GM18909 (cell line): Measurements from ENCODE around the gene IGF1.
"Not testable (repeated sequence)": the region's sequence is repeated elsewhere in the genome, so short reads cannot be mapped to it uniquely, and the experiment has no call there.

ENCODE experiments used
- ATAC-seq: cut with Tn5 transposase; IDR thresholded peaks from one replicate; pipeline ENCODE4 v1.9.1; 2021; ENCODE audit warnings: mild to moderate bottlenecking; ENCODE audit not compliant: unreplicated experiment, poor library complexity

IGF1 gene

DNA sequence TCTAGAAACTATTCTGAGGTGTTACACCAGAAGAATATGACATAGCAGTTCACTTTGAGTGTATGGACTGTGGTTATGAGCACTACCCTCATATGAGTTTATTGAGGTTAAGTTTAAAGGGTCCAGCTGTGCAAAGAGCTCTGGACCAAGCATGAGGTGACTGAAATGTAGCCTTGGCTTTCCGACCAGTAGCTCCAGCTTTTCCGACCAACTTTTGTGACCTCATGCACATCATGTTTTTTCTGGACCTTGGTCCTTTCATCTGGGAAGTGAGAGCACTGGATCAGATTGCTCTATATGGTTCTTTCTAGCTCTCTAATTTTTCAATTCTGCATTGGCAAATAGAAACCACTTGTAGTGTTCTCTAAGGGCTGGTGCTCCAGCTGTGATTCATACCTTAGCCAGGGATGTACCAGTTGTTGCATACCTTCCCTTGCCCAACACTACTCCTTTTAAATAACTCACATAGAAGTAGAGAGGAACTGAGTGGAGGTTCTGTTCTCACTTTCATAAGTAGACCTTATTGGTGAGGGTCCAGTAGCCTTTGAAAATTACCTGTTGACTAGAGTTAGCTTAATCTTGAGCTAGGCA, 16.6 kb downstream of the IGF1 start:
- ATAC-seq: no peak

DNA sequence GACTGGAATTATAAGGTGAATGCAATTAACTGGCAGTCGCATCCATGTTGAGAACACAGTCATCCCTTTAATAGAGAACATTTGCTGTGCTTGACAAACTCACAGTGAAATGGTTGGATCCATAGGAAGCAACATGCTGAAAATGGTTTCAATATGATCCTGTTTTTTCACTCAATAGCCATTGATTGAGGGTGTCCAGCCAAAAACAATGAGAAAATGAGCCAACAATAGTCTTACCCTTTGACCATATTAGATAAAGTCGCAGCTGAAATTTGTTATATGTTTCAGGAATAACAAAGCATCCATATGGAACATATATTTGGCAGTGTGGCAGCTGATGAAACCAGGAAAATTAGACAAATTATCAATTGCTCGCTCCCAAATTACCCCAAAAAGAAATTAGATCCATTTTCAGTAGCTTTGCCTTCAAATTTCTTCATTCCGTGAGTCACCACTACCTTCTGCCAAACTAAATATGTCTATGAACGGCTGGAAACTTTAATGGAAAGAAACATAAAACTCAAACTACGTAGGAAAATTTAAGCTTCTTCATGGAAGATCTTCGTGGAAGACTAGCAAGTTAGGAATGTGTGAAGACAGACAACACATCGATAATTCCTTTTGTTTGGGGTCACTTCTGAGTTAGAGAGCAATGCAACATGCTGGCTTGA, 17.4 kb downstream of the IGF1 start:
- ATAC-seq: no peak

DNA sequence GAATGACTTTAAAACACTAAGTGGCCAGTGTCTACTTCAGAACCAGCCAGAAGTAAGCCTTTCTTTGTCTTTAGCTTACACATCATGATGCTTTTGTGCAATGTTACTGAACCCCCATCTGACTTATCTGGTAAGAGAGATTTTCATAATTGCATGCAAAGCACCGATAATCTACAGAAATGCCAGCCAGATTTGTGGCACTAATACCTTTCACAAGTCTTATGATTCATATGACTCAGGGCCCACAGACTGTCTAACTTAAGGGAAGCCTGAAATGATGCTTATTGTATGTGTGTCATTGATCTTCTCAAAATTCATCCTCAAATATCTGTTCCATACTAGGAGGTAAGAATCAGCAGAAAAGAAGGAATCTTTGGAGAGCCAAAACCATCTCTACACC, 18.0 kb downstream of the IGF1 start:
- no peak for ATAC-seq

DNA sequence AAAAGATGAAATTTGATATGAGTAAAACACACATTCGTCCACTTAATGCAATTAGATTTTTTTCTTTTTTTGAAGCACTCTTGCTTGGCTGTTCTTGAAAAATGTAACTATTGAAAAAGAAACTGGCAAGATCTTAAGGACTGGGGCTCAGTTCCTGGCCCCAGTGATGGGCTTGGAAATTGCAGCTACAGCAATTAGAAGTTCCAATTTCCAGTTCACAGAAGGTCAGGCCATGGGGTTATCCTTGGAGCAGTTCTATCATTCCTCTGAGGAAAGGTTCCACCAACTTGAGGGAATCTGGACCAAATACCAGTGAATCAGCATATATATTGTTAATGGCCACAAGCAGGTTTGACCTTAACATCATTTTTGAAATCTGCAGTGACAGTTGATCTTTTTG, 18.9 kb downstream of the IGF1 start:
- ATAC-seq: no peak

DNA sequence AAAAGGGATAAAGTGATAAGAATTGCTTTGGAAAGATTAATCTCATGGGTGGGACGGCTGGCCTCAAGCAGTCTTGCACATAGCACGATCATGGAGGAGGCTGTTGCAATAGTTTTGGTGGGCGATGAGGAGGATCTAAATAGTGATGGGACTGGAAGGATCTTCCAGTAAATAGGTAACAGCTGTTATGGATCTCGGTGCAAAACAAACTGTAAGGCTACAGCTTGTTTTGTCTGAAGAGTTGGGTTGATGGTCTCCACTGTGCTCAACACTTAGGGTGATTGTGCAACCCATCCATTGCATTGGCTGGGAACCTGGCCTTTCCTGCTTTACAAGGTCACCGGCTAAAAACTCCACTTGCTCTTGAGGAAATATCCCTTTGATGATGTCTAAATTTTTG, 21.0 kb downstream of the IGF1 start:
- no peak for ATAC-seq

DNA sequence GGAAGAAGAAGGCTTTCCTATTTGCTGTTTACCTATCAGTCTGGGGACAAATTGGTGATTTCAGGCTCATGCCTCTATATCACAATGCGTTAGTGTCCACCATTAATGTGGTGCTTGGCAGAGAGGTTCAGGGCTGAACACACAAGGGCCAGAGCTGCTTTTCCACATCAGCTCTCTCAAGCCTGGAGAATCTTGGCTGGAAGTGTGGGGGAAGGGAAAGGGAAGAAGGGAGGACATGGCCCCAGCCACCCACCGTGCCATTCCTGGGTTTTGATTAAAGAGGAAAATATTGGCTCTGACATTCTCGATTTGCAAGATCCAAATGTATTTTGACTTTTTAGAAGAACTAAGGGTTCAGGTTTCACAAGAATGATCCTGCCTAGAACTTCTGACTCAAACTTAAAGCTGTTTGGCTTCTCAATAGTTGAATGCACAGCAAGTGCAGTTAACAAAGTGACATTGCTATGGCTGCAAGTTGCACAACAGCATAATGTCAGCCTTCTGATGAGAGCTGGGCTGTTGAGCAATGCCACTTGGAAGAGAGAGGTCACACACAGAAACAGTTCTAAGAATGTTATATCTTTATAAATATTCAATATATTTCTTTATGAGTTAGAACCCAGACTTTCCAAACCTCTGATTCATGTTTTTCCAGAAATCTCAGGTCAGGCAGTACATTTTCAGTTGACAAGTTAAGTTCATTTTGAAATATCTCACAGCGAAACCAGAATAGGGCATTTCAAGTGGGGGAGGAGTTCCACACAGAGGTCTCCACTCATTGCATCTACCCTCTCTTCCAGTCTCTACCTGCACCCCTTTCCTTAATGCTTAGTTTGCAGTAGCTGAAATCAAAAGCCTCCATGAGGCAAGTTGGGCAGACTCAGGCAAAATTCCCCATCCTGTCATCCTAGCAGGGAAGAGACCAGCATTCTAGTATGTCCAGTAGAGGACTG, 25.3 kb downstream of the IGF1 start:
- ATAC-seq: no peak

DNA sequence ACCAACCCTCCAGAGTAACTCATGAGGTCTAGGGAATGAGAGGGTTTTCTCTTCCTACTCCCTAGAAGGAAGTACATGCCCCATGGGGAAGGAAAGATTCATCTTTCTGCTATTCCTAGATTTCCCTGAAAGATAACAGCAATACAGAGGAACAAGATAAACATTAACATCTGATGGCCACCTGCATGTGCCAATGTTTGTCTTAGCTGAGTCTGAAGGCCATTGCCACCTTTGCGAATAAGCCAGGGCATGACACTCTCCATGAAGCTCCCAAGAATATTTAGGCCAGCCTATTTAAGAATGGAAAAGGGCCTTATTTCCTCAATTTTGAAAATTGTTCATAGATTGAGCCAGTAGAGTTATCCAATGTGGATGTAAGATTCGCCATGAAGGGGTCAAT, 26.0 kb downstream of the IGF1 start:
- ATAC-seq: no peak

DNA sequence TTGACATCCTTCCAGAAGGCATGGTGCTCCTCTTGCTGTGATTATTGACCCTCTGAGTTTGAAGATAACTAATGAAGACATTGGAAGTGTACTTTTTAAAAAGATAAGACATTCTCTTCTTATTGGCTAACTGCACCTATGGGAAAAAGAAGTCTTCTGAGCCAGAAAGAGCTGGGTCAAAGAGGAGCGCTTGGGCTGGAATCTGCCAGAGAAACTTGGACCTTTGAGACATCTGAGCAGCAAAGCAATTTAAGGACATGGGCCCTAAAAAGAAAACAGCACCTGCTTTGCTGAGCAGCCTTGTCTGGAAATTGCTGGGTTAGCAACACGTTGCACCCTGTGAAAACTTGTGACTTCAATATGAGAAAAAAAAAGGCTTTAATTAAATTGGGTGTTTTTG, 27.8 kb downstream of the IGF1 start:
- no peak for ATAC-seq

DNA sequence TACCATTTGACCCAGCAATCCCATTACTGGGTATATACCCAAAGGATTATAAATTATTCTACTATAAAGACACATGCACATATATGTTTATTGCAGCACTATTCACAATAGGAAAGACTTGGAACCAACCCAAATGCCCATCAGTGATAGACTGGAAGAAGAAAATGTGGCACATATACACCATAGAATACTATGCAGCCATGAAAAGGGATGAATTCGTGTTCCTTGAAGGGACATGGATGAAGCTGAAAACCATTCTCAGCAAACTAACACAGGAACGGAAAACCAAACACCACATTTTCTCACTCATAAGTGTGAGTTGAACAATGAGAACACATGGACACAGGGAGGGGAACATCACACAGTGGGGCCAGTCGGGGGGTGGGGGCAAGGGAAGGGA, 31.3 kb downstream of the IGF1 start:
- not testable (repeated sequence) for ATAC-seq

DNA sequence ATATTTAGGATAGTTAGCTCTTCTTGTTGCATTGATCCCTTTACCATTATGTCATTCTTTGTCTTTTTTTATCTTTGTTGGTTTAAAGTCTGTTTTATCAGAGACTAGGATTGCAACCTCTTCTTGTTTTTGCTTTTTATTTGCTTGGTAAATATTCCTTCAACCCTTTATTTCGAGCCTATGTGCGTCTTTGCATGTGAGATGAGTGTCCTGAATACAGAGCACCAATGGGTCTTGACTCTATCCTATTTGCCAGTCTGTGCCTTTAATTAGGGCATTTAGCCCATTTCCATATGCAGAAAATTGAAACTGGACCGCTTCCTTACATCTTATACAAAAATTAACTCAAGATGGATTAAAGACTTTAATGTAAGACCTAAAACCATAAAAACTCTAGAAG, 32.9 kb downstream of the IGF1 start:
- not testable (repeated sequence) for ATAC-seq

DNA sequence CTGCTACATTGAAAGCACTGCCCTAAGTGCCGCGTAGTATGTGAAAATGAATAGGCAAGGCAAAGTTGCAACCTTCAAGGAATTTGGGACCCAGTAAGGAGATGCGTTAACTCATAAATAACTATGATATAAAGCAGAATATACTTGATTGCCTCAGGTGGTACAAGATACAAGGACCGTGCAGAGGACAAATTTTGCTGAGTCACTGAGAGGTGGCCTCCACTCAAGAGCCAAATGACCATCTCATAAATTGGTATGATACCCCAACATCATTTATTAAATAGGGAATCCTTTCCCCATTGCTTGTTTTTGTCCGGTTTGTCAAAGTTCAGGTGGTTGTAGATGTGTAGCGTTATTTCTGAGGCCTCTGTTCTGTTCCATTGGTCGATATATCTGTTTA, 35.7 kb downstream of the IGF1 start:
- ATAC-seq: no peak

DNA sequence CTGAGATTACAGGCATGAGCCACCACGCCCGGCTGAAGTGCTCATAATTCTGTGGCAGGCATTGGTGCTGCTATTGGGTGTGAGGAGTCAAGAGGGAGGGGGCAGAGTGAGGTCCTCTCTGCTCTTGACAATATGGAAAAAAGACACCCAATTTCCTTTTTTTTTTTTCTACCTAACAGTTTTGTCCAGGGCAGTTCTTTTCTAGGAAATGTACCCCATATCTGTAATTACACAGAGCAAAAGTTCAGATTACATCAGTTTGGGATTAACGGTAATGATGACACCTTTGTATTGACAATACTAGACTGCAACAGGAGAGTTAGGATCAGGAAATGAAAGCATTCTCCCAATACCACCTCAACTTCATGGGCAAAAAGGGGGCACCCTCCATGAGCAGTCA, 36.3 kb downstream of the IGF1 start:
- no peak for ATAC-seq

DNA sequence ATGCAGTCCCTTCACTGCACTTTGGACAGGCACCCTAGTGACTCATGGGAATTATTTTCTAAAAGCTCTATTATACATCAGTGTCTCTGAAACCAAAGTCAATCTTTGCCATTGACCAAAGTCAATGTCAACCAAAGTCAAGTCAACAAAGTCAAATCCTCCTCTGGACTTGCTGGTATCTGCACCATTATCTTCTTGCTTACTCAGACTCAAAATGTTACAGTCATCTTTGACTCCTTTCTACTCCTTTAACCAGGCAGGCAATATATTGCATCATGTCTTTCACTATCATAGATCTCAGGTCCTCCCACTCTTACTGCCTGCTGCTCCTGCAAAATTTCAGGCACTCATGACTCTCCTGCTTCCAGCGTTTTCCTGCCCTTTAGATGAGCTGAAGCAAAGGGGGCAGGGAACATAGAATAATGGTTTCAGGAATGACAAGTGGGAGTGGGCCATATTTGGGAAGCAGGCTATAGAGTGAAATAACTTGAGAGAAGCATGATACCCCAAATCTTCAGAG, 39.2 kb downstream of the IGF1 start:
- ATAC-seq: no peak

DNA sequence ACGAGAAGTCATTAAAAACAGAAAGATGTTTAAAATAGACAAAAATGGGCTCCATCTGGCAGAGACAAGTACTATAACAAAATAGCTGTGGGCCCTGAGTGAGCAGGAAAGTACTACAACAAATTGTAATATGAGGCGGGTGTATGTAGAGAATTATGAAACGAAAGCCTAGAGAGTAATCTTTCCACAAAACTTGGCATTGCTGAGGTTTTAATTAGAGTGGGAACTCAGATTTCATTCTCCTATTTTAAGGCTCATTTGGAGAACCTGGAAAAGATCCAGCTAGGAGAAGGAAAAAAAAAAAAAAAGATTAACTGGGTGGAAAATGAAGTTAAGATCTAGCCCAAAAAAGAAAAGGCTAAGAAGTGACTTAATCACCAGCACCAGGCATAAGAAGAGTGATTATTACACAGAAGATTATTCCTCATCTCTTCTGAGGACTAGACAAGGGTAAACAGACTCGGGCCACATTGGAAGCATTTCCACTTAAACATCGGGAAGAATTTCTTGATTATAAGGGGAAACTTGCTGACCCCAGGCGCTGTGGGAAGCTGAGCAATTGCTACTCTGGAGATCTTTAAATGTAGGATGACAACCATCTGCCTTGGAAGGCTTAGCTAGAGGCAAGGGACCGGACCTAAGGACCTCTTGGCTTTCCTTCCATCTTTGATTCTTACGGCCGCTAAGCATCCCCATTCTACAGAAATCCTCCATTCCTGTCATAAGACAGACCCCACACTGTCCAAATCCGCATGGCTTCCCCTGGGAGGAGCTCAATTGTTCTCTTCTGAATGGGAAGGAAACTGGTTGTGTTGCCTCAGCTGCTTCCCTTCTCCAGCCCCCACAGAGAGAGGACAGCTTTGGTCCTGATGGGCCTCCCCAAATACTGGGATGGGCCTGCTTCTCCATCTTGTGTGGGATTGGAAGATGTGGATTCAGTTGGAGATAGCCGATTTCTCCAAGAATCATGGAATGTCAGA, 40.6 kb downstream of the IGF1 start:
- no peak for ATAC-seq

DNA sequence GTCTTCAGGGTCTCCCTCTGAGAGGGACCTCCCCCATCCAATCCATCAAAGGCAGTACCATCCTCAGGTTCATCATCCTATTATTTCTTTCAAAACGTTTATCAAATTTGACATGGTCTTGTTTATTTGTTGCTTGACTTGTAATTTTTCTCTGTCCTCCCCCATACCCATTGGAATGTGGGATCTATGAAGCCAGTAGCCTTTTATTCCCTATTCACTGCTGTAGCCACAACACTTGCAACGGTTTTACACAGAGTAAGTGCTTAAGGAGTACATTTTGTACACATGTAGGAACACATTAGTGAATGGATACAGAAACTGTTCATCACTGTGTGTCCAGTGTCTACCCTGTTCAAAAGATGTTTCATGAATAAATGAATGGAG, 41.5 kb downstream of the IGF1 start:
- ATAC-seq: no peak

DNA sequence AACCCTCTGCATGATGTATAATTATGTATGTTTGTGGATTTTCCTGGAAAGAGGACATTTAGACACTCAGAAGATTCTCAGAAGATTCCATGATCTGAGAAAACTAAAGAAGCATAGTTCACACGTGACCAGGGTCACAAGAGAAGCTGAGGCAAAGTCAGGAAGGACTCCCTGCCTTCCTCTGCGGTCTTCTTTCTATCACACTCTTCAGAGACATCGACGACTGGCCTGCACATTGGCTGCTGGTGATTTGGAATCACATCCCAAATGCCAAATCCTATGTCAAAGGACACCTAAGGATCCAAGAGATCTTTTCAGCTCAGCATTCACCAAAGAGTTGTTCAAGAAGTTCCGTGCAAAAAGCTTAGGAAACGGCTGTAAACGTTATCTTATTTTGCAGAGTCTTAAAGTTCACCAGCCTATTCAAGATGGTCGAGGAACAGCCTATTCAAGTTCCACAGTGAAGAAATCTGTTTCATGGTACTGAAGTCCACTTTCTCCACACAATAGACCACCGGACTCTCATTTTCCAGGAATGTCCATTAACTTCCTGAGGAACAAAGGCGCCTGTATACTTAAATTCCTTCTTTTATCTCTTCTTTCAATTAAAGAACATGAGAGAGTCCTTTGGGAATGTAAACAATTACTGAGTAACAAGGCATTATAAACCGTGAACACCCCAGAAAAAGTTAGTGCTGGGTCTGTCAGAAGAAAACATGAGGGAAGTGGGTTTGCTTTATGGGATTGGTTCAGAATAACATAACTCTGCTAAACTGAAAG, 42.1 kb downstream of the IGF1 start:
- ATAC-seq: no peak

DNA sequence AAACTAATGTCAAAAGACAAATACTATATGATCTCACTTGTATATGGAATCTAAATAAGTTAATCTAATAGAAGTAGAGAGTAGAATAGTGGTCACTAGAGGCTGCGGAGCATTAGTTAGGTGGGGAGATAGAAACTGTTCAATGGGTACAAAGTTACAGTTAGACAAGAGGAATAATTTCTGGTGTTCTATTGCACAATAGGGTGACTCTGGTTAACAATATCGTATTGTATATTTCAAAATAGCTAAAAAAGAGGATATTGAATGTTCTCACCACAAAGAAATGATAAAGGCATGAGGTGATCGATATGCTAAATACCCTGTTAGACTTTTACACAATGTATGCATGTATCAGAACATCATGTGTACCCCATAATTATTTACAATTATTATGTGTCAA, 42.9 kb downstream of the IGF1 start:
- ATAC-seq: no peak

DNA sequence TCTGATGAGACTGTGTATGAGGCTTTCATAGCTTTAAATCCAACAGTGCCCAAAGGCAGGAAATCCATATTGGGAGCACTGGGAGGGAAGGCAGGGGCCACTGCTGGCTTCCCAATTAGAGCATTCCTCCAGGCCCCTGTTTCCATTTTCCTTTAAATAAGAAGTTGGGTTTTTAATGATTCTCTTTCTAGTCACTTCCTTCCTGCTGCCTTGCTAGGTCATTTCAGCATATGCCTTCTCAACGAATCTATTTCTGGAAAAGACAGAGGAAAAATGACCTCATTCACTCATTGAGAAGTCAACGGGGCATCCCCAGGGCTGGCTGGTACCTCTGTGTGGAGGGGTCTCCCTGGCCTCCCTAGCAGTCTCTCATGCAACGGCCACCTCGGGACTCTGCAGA, 43.5 kb downstream of the IGF1 start:
- no peak for ATAC-seq

DNA sequence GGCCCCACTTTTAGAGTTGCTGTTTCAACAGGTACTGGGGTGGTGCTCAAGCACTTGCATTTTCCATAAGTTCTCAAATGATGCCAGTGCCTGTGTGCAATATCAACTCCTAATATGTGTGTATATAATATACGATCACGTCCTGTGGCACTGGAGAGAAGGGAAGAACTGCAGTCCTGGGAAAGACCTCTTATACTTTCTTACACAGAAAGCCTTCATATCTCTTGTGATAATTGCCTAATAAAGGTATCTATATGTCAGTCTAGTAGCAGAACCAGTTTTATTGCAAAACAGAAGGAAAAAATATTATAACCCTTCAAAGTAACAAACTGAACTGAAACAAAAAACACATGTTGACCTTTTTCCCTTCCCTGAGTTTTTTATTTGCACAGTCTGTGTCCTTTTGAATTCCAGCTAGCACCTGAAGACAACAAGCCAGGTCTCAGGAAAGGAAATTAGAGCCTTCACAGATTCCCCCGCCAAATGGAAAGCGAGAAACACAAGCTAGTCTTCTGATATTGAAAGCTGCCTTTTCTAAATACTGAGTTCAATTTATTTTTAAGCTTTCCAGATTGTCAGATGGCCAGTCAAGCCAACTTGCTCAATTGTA, 44.4 kb downstream of the IGF1 start:
- ATAC-seq: no peak
